ENCODE results near the gene PRSS53. TPM values are rescaled to one million over a fixed set of nuclear protein-coding genes. Genes with fewer than 3 reads are reported as not detected.
A peak's percentile ranks its signal among the peaks of the same experiment; 100 is the strongest.

PRSS53 gene
- total and polyA plus RNA-seq, 5 experiments from 2014 or later = 0.49 to 11.4 (median 0.54) TPM

GRCh38 chr16:31043898-31044481 is 44.8 kb downstream of the PRSS53 start:
- Mint-ChIP-seq H3K27me3 (no peaks in the 10 kb centered on the region), H3K4me1 (peaks cover 0 to 6% (median 2%) of the 10 kb centered on the region in 4 donors), H3K27ac (no peak overlapping the region), H3K36me3 (peaks cover 0 to 31% (median 0%) of the 10 kb centered on the region in 3 donors), H3K4me3 (no peak overlapping the region), H3K9me3 (no peaks in the 10 kb centered on the region)
- POLR2A ChIA-PET = interaction anchor here (0.7 kb wide), 1 partner anchor 25 kb away, joined by 5 read pairs; no protein-coding TSS in a partner anchor
- no peak for ATAC-seq
- DNase-seq = no peak

GRCh38 chr16:31043352-31043751 is 45.4 kb downstream of the PRSS53 start:
- ATAC-seq (no peak), DNase-seq (no peak)
- Mint-ChIP-seq H3K27ac (no peak overlapping the region), H3K36me3 (peaks cover 0 to 36% (median 3%) of the 10 kb centered on the region in 3 donors), H3K4me3 (no peak overlapping the region), H3K4me1 (peaks cover 0 to 9% (median 2%) of the 10 kb centered on the region in 4 donors), H3K27me3 (no peaks in the 10 kb centered on the region), H3K9me3 (no peaks in the 10 kb centered on the region)
- POLR2A ChIA-PET = interaction anchor here (0.7 kb wide), 1 partner anchor 26 kb away, joined by 5 read pairs; no protein-coding TSS in a partner anchor

- H3K36me3 Mint-ChIP-seq = peaks cover 0 to 36% (median 3%) of the 10 kb centered on the region in 3 donors
- H3K4me3 Mint-ChIP-seq = peak overlapping the region in 1 of 10 donors; percentile 56
- H3K4me1 Mint-ChIP-seq = peaks cover 0 to 9% (median 2%) of the 10 kb centered on the region in 4 donors
- H3K27me3 Mint-ChIP-seq = no peaks in the 10 kb centered on the region
- ATAC-seq = no peak
- no peaks in the 10 kb centered on the region for H3K9me3 Mint-ChIP-seq
- POLR2A ChIA-PET = no interaction called here
- peak overlapping the region in 1 of 10 donors; percentile 62 for H3K27ac Mint-ChIP-seq
- DNase-seq = no peak
These were observed 45.9 kb downstream of the PRSS53 start for GRCh38 chr16:31042866-31043265.

GRCh38 chr16:31038993-31039392 is 49.8 kb downstream of the PRSS53 start:
- no peak for ATAC-seq
- peaks cover 13 to 24% (median 19%) of the 10 kb centered on the region in 4 donors for H3K4me1 Mint-ChIP-seq
- no peaks in the 10 kb centered on the region for H3K27me3 Mint-ChIP-seq
- POLR2A ChIA-PET = interaction anchor here (0.6 to 0.7 kb wide), 2 partner anchors 17 to 172 kb away, joined by 3 to 4 read pairs; no protein-coding TSS in a partner anchor
- no peaks in the 10 kb centered on the region for H3K9me3 Mint-ChIP-seq
- H3K4me3 Mint-ChIP-seq = no peak overlapping the region
- DNase-seq = no peak
- peaks cover 0 to 55% (median 3%) of the 10 kb centered on the region in 3 donors for H3K36me3 Mint-ChIP-seq
- H3K27ac Mint-ChIP-seq = peak overlapping the region in 1 of 10 donors; percentile 29

- ATAC-seq (no peak), DNase-seq (no peak)
- Mint-ChIP-seq H3K4me3 (peak overlapping the region in 1 of 10 donors; percentile 43), H3K9me3 (no peaks in the 10 kb centered on the region), H3K27me3 (peaks cover 0 to 3% (median 0%) of the 10 kb centered on the region in 5 donors), H3K36me3 (peaks cover 0 to 49% (median 3%) of the 10 kb centered on the region in 3 donors), H3K4me1 (peaks cover 21 to 37% (median 34%) of the 10 kb centered on the region in 4 donors), H3K27ac (peak overlapping the region in 3 of 10 donors; percentile 1 to 13 (median 9))
- POLR2A ChIA-PET = no interaction called here
These were observed 52.1 kb downstream of the PRSS53 start for GRCh38 chr16:31036691-31037090.

- POLR2A ChIA-PET = interaction anchor here (0.6 to 3.6 kb wide), 7 partner anchors 16 to 146 kb away, joined by 3 to 26 read pairs (median 4); partner anchors contain the start of genes FUS, KAT8, ZNF646 and ZNF668
These were observed 54.8 kb downstream of the PRSS53 start for GRCh38 chr16:31033709-31034492.

More at GRCh38 chr16:31033709-31034492, 54.8 kb downstream of the PRSS53 start:
- Mint-ChIP-seq H3K27me3 (peaks cover 0 to 3% (median 0%) of the 10 kb centered on the region in 5 donors), H3K9me3 (no peaks in the 10 kb centered on the region), H3K4me3 (peak overlapping the region; percentile 95 to 100 (median 98)), H3K36me3 (peaks cover 0 to 28% (median 3%) of the 10 kb centered on the region in 3 donors), H3K4me1 (peaks cover 19 to 39% (median 34%) of the 10 kb centered on the region in 4 donors), H3K27ac (peak overlapping the region; percentile 93 to 100 (median 99))
- DNase-seq (peak; percentile 76 to 91 (median 84)), ATAC-seq (peak; percentile 24 to 46)

Other genes with a start within 250 kb of the PRSS53 start
- 10 to 100 TPM; 24.2 to 24.6 TPM for gene BCL7C, start 194.9 kb downstream of the PRSS53 start, total RNA-seq
- gene BCL7C, start 194.9 kb downstream of the PRSS53 start, polyA plus RNA-seq = 10 to 100 TPM; 33.9 to 38.8 (median 34.7) TPM
- gene CTF1, start 192.3 kb downstream of the PRSS53 start, total RNA-seq = 1 to 10 TPM; 1.0 to 1.3 TPM
- gene CTF1, start 192.3 kb downstream of the PRSS53 start, polyA plus RNA-seq = under 1 TPM in 1 of 3 donors, not detected in 2; 0.14 TPM
- 10 to 100 TPM; 13.1 to 16.8 TPM for gene FBXL19, start 165.4 kb downstream of the PRSS53 start, total RNA-seq
- under 1 TPM; 0.06 to 0.29 (median 0.16) TPM for gene FBXL19, start 165.4 kb downstream of the PRSS53 start, polyA plus RNA-seq
- 10 to 100 TPM; 18.6 to 20.8 TPM for gene ORAI3, start 139.9 kb downstream of the PRSS53 start, total RNA-seq
- gene ORAI3, start 139.9 kb downstream of the PRSS53 start, polyA plus RNA-seq = 10 to 100 TPM; 15.2 to 16.0 (median 15.5) TPM
- 10 to 100 TPM; 39.5 to 44.3 TPM for gene SETD1A, start 131.2 kb downstream of the PRSS53 start, total RNA-seq
- 1 to 10 TPM in 1 of 3 donors, under 1 TPM in 2; 0.35 to 2.0 (median 0.77) TPM for gene SETD1A, start 131.2 kb downstream of the PRSS53 start, polyA plus RNA-seq
- gene HSD3B7, start 103.7 kb downstream of the PRSS53 start, total RNA-seq = 1 to 10 TPM; 1.2 to 1.9 TPM
- under 1 TPM in 2 of 3 donors, not detected in 1; 0.07 to 0.08 TPM for gene HSD3B7, start 103.7 kb downstream of the PRSS53 start, polyA plus RNA-seq
- 1 to 10 TPM; 2.9 to 3.9 TPM for gene STX1B, start 78.3 kb downstream of the PRSS53 start, total RNA-seq
- under 1 TPM in 2 of 3 donors, not detected in 1; 0.07 to 0.49 TPM for gene STX1B, start 78.3 kb downstream of the PRSS53 start, polyA plus RNA-seq
- 100 to 1,000 TPM in 1 of 2 experiments, 10 to 100 TPM in 1; 97.9 to 100 TPM for gene STX4, start 55.4 kb downstream of the PRSS53 start, total RNA-seq
- 10 to 100 TPM; 23.2 to 31.3 (median 23.7) TPM for gene STX4, start 55.4 kb downstream of the PRSS53 start, polyA plus RNA-seq
- gene ZNF668, start 14.7 kb downstream of the PRSS53 start, total RNA-seq = 10 to 100 TPM; 11.7 to 13.7 TPM
- gene ZNF668, start 14.7 kb downstream of the PRSS53 start, polyA plus RNA-seq = 1 to 10 TPM; 4.2 to 9.1 (median 7.5) TPM
- 10 to 100 TPM; 33.2 to 35.7 TPM for gene ZNF646, start 14.5 kb downstream of the PRSS53 start, total RNA-seq
- 1 to 10 TPM; 2.8 to 9.1 (median 4.0) TPM for gene ZNF646, start 14.5 kb downstream of the PRSS53 start, polyA plus RNA-seq
- gene VKORC1, start 5.9 kb upstream of the PRSS53 start, total RNA-seq = 10 to 100 TPM; 42.0 to 47.8 TPM
- gene VKORC1, start 5.9 kb upstream of the PRSS53 start, polyA plus RNA-seq = 100 to 1,000 TPM in 1 of 3 donors, 10 to 100 TPM in 2; 98.2 to 109 (median 99.1) TPM
- 10 to 100 TPM; 17.1 to 19.7 TPM for gene BCKDK, start 19.4 kb upstream of the PRSS53 start, total RNA-seq
- 10 to 100 TPM; 20.8 to 30.8 (median 23.4) TPM for gene BCKDK, start 19.4 kb upstream of the PRSS53 start, polyA plus RNA-seq
- 100 to 1,000 TPM; 118 to 123 TPM for gene KAT8, start 28.7 kb upstream of the PRSS53 start, total RNA-seq
- gene KAT8, start 28.7 kb upstream of the PRSS53 start, polyA plus RNA-seq = 10 to 100 TPM; 58.0 to 90.5 (median 67.4) TPM
- not detected for gene PRSS8, start 46.8 kb upstream of the PRSS53 start, total RNA-seq
- not detected for gene PRSS8, start 46.8 kb upstream of the PRSS53 start, polyA plus RNA-seq
- gene PRSS36, start 61.1 kb upstream of the PRSS53 start, total RNA-seq = under 1 TPM; 0.63 to 0.83 TPM
- 1 to 10 TPM in 2 of 3 donors, under 1 TPM in 1; 0.79 to 3.5 (median 1.4) TPM for gene PRSS36, start 61.1 kb upstream of the PRSS53 start, polyA plus RNA-seq
- 100 to 1,000 TPM; 607 to 637 TPM for gene FUS, start 91.2 kb upstream of the PRSS53 start, total RNA-seq
- 100 to 1,000 TPM; 118 to 163 (median 149) TPM for gene FUS, start 91.2 kb upstream of the PRSS53 start, polyA plus RNA-seq
- 10 to 100 TPM; 22.0 to 22.2 TPM for gene PYCARD, start 113.8 kb upstream of the PRSS53 start, total RNA-seq
- gene PYCARD, start 113.8 kb upstream of the PRSS53 start, polyA plus RNA-seq = 10 to 100 TPM; 39.3 to 65.2 (median 39.7) TPM
- gene TRIM72, start 125.2 kb upstream of the PRSS53 start, total RNA-seq = not detected
- not detected for gene TRIM72, start 125.2 kb upstream of the PRSS53 start, polyA plus RNA-seq
- not detected for gene PYDC1, start 128.2 kb upstream of the PRSS53 start, total RNA-seq
- not detected for gene PYDC1, start 128.2 kb upstream of the PRSS53 start, polyA plus RNA-seq
- gene ITGAM, start 171.0 kb upstream of the PRSS53 start, total RNA-seq = 1 to 10 TPM; 1.5 to 1.8 TPM
- gene ITGAM, start 171.0 kb upstream of the PRSS53 start, polyA plus RNA-seq = 1 to 10 TPM in 1 of 3 donors, under 1 TPM in 2; 0.21 to 6.5 (median 0.77) TPM